HG03060 (cell line): ENCODE results near the gene CYTH1.
A peak's percentile ranks its signal among the peaks of the same experiment; 100 is the strongest.

Source experiments
- ATAC-seq: cut with Tn5 transposase; IDR thresholded peaks from one replicate; pipeline ENCODE4 v1.9.1; 2021; ENCODE audit warnings: low read depth, moderate number of reproducible peaks; ENCODE audit not compliant: unreplicated experiment

The CYTH1 gene

DNA sequence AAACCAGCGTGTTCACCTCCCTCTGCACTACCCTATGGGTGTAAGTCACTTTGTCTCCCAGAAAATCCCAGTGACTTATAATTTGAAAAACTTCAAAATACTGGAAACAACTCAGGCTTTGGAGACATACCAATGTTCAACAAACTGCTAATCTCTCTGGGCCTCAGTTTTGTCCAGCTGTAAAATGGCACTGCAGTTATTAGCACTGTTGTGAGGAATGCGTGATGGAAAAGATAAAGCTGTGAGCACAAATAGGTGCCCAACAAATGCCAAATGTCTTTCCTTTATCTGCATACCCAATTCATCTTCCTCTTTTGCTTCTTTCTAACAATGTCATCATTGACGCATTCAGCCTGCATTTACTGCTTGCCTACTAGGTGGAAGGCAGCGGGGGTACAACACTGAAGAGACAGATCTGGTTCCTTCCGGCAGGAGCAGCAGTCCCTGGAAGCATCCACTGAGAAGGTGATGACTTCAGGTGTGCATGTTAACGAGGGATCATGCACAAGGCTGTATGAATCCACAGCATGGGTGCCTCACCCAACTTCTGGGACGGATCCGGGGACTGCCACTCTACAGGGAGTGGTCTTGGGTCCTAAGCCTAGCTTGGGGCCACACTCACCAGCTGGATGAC is 63.4 kb downstream of the CYTH1 start:
- no peak for ATAC-seq

DNA sequence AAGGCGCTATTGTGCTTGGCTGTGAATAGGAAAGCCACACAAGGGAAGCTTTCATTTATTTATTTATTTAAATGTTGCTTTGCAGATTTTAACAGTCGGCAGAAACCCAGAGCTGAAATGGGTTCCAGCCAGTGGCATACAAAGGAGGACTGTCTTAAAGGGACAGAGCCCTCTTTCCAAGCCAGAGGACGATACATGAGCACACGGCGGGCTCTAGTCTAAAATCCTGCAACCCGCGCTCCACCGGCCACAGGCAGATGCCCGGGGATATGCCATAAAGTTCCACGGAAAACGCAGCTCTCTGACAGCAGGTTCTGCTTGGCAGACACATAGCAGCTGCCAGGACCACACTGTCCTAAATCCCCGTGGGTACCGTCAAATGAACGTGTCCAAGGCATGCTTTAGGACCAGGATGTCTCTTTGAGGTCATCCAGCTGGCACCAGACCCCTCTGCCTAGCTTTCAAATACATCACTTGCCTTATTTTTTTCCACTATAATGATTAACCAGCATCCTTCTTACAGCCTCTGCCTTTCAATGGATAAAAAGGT is 64.6 kb downstream of the CYTH1 start:
- ATAC-seq: no peak

DNA sequence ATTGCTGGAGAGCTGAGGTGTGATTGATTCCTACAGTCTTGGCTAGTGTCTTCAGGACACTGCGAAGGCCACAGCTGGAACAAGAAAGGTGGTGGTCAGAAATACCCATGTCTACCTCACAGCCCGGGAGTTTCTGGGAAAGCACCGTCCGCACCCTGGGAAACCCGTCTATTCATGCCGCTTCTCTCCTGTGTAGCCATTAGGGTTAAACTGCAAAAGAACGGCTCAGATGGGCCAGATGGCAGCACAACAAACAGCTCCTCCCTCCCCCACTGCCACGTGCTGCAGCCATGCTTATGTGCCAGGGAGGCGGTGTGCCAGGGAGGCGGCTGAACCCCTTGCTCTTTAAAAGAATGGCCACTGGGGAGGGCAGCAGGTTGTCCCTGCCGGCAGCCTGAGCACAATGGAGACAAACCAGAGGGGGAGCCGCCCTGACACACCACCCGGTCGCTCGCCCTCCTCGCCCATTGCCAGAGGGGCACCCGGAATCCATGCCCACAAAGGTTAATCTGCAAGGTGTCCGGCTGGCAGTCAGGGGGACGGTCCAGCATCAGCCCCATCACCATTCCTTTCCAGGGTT is 65.2 kb downstream of the CYTH1 start:
- ATAC-seq: no peak

DNA sequence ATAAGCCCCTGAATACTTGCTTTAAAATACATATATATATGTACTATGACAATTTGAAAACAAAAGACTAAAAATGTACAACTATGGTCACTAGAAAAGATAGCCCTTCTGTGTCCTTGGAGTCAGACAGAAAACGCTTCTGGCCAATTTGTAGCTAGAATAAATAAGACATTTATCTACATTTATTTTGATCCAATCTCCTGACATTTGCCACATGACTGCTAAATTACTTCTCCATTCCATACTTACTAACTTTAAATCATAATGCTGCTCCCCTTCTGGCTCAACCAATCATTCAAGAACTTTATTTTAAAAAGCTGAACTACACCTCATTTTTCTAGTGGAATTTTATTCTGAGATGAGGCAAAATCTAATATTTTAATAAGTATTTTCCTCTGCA is 65.8 kb downstream of the CYTH1 start:
- ATAC-seq: no peak

DNA sequence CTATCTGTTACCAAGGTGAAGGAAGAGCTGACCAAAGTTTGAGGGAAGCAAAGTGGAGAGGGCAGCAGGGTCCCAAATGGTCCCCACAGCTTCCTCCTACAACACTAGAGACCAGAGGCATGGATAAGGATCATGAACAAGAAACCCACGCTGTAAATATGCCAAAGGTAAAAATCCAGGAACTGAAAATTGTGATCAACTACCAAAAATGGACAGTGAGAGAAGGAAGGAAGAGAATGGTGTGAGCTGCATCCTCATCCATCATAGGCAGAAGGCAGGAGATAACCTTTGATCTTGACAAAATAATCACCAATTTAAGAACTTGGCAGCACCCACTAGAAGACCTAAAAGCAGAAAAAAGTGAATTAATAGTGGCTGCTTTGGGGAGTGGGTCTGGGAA is 66.2 kb downstream of the CYTH1 start:
- ATAC-seq: no peak

DNA sequence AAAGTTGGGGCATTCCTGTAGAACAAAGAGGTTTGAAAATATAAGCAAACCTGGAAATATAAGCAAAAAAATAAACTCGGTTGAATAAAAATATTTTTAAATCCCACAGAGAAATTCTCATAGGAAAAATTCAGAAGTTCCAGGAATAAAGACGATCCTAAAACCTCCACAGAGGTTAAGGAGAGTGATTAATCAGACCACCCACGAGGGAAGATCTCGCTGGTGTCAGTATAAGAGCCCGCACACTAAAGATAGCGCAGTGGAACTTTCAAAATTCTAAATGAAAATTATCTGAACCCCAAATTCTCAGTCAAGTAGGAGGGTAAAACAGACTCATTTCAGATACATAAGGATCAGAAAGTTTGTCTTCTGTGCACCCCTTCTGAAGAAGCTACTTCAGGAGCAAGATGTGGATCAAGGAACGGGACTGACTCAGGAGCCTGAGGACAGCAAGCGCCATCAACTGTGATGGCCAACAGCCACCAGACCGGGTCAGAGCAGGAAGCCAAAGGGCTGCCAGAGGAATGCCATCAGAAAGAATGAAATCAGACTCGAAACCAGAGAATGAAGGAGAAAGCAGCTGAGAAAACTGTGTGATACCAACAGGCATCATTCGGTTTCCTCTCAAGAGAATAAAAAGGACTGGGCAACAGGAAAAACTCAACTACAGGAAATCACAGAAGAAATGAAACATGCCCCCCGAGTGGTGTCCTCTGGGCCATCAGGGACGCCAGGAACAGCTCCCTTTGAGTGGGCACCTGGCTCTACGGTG is 66.9 kb downstream of the CYTH1 start:
- no peak for ATAC-seq

DNA sequence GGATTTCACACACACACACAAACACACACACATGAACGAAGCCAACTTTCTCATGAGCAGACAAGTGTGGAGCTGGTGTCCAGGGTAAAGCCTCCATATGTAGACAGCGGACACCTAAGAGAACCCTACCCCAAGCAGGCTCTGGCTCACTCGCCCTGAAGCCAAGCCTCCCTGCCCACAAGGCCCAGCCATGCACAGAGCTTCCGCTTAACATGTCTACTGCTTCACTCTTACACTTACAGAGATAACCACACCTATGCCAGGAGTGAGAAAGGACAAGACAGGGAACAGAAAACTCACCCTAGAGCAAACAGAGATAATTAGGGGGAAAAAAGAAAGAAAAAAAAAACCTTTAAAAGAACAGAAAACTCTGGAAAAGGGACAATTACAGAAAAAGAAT is 67.5 kb downstream of the CYTH1 start:
- ATAC-seq: no peak

DNA sequence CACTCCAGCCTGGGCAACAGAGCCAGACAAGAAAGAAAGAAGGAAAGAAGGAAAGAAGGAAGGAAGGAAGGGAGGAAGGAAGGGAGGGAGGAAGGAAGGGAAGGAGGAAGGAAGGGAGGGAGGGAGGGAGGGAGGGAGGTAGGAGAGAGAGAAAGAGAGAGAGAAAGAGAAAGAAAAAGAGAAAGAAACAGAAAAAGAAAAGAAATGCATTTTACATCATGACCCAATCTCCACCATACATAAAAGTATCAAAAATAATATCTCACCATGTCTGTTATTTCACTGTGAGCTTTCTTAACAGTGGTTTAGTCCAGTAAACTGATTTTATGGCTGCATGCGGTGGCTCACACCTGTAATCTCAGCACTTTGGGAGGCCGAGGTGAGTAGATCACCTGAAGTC is 70.0 kb downstream of the CYTH1 start:
- no peak for ATAC-seq

DNA sequence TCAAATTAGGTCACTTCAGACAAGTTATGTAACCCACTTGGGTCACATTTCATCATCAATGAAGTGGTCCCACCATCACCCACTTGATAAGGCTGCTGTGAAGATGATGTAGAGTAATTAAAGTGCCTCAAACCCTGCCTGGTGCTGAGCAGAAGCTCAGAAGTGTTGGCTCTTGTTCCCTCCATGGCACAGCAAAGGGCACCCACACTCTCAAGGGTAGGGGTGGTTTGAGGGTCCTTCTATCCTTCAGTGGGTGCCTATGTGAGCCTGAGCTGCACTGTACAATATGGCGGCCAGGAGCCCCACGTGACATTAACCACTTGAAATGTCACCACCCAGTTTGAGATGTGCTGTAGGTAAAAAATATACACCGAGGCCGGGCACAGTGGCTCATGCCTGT is 71.5 kb downstream of the CYTH1 start:
- ATAC-seq: no peak

DNA sequence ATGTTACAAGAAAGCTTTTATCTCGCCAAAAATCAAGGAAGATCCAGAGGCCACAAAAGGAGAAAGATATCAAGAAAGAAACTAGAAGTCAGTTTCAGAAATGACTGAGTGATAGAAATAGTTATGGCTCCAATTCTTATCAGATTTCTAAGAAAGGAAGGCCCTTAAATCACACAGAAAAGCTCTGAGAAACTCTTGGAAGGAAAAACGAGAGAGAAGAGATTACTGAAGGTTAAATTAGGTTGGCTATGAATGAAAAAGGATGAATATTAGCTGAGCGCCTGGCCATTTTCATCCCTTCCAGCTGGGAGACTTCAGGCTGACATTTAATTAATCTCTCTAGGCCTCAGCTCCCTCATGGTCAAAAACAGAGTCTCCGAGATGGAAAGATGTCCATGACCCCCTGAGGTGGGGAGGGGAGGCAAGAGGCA is 72.3 kb downstream of the CYTH1 start:
- no peak for ATAC-seq

DNA sequence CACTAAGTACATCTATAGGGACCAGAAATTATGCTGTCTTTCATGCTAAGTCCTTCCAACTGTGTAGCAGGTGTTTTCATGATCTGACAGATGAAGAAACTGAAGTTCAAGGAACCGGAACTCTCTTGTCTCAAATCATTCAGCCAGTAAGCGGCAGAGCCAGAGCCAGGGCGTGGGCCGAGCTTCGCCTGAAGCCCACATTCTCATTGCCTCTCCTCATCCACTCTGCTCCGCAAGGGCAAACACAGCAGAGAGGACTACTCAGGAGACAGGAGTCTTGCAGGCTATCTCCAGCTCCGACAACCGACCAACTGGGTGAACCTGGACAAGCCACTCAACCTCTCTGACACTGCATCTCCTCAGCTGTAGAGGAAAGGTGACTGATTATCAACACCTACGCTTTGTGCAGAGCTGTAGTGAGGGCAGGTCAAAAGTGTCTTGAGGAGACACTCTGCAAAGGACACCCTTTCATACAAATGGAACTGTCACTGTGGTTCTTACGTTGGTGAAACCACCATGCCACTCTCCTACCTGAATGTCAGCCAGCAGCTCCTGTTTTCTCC is 72.9 kb downstream of the CYTH1 start:
- peak; percentile 40 for ATAC-seq

DNA sequence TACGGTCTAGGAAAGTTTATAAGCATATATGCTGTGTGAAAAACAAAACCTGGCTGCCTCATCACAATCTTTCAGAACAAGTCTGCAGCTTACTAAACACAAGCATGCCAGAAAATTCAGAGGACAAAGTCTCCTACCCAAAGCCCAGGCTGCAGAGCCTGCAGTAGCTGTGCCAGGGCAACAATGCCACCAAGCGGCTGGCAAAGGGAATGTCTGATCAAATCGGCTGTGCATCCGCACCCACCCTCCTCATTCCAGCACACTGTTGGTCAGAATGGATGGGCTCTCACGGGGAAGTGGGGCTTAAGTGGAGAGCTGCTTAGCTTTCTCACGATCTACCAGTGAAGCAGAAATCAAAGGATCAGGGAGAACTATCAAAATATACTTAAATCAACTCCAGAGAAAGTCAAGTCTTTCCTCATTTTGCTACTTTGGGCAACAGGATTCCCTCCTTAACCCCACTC is 73.5 kb downstream of the CYTH1 start:
- ATAC-seq: no peak

DNA sequence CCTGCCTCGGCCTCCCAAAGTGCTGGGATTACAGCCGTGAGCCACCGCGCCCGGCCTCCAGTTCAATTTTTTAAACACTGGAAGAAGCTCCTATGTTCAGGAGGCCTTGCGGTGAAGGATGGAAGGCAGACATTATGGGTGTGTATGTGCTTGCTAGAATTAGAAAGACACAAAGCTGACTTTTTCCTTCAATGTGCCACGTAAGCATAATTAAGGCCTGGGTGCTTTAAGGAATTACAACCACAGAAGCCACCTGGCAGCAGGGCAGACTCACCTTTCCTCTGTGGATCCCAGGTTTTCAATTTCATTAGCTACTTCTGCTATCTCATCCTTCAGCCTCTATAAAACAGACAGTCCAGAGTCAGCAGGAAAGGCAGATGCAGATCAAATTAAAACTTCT is 74.2 kb downstream of the CYTH1 start:
- no peak for ATAC-seq

DNA sequence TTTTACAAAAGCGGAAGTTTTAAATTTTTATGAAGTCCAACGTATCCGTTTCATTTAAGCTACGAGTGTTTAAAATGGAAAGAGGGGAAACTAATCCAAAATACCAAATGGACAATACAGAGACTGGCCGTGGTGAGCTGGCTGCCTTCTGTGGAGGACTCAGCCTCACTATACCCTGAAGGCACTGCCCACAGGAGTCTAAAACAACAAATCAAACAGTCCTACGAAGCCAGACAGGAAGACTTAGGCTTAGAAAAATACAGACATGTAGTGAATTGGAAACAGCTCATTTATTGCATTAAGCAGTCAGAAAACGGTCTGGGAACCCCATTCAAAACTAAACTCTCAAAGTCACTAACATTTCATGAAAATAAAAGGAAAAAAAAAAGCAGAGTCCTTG is 75.1 kb downstream of the CYTH1 start:
- no peak for ATAC-seq

DNA sequence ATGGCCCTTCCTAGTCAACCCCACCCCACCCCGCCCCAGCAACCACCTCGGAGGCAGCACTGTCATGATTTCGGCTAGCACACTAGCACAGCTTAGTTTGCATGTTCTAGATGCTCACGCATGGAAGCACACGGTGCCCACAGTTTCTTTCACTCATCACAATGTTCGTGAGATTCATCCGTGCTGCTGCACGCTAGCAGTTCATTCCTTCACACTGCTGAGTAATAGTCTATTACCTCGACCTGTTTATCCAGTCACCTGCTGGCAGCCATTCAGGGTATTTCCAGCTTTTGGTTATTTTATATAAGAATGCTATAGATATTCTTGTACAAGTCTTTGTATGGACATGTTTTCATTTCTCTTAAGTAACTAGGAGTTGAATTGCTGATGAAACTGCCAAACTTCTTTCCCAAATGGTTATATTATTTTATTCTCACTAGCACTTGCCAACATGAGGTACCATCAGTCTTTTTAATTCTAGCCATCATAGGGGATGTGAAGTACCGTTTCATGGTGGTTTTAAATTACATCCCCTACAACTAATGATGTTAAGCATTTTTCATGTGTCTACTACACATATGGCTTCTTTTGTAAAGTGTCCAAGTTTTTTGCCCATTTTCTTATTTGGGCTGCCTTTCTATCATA is 75.7 kb downstream of the CYTH1 start:
- ATAC-seq: peak; percentile 55

DNA sequence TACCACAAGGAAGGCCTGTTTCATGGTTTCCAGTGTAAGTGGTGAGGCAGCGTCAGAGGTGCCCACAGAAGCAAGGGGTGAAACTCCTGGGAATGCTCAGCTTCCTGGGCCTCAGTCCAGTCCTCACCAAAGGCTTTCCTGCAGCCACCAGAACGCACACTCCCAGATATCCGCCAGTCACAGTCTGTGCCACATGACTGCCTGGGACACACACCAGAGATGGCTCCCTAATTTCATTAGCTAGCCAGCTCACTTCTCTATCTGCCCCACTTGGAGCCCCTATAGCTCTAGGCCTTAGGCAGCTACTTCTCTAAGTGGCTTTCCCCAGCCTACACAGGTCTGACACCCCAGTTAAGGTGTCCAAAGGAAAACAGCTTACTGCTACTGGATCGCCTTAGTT is 77.0 kb downstream of the CYTH1 start:
- ATAC-seq: no peak

DNA sequence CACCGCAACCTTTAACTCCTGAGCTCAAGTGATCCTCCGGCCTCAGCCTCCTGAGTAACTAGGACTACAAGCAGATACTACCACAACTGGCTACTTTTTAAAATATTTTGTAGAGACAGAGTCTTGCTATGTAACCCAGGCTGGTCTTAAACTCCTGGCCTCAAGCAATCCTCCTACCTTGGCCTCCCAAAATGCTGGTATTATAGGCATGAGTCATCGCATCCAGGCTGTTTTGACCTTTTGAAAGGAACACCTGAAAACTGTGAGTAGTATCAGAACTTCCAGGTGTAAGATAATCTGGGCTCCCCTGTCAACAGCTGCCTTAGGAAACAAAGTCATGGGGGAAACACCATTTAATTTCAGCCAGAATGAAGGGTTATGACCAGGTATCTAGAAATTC is 77.5 kb downstream of the CYTH1 start:
- no peak for ATAC-seq

DNA sequence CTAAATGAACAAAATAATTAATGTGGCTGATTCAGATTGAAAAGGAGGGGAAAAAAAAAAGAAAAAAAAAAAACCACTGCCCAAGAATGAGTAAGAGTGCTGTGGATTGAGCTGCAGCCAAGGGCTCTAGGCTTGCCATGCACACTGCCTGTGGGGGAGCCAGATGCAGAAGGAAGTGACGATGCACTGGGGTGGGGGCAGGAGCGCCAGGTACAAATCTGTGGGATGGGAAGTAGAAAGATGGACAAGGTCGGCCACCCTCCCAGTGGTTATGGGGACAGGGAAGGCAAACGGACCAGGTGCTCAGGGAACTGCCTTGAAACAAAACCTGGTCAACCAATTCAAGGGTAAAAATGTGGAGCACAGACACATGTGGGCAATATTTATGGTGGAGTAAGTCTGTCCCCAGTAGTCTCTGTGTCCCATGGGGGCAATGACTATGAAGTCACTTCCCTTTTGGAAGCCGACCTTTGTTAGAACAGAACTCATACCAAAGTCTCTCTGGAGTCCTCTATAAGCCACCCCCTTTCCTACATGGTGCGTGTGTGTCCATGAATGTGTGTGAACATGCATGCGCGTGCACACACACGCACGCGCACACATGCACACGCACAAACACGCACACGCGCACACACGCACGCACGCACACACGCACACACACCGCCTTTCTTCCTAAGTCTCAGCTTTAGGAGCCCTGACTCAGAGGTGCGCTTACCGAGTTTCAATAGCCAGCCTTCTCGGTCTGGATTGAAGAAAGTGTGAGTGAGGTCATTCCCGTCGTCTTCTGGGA is 84.3 kb downstream of the CYTH1 start:
- no peak for ATAC-seq

DNA sequence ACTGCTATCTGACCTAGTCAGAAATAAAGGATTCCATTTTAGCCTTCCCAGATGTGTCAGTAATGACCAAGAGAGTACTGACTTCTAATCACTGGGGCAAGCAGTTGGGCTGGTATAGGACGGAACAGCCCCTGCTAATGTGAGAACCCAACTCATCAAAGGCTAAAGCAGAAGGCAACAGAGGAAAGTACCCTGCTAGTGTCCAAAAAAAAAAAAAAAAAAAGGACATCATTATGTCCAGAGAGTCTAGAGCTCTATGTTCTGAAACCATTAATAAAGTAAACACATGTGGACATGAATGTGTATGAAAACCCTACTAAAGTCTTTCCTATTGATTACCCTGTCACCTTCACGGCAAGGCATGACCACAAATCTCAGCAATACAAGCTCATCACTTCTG is 85.0 kb downstream of the CYTH1 start:
- no peak for ATAC-seq
